ENCODE measurements around the gene LEFTY2. TPM values are rescaled to one million over a fixed set of nuclear protein-coding genes. Genes with fewer than 3 reads are reported as not detected.

LEFTY2 gene
- total and polyA plus RNA-seq, 2 donors (not counting 1 experiment from before 2014, with no cell fraction given): 0.21 TPM; not detected in 1

DNA sequence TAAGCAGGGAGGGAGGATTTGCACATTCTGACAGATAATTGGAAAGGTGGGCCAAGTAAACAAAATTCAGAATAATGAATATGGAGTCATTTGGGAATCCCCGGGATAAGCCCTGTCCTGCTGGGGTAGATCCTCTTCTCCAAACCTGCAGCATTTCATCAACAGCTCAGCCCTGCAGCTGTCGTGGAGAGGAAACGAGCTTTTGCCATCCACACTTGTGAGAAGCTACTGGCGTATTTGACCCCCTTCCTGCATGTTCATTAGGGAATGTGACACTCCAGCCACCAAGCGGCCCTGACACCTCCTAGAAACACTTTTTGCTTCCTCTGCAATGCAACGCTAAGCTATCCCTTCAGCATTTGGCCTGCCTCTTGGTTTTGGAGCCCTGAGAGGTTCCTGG, 8.0 kb upstream of the LEFTY2 start:
- ATAC-seq (ENCODE audit: low read depth) (no peak), DNase-seq (no peak)
- Histone ChIP-seq H3K27ac (ENCODE audit: low read length in 2 of 2) (no peak overlapping the region), H2AFZ (ENCODE audit: insufficient read depth, low read depth, low read length, poor library complexity, severe bottlenecking) (no peak overlapping the region), H3K9ac (ENCODE audit: low read length) (no peak overlapping the region), H3K4me1 (ENCODE audit: control insufficient read depth in 2 of 2, insufficient read depth in 2 of 2, low read length in 2 of 2) (peaks cover 8 to 11% of the 10 kb centered on the region in 2 donors), H3K9me3 (ENCODE audit: control extremely low read depth in 1 of 3, control insufficient read depth in 2 of 3, insufficient read depth in 1 of 3, low read length in 2 of 3) (no peaks in the 10 kb centered on the region), H4K20me1 (ENCODE audit: control insufficient read depth, insufficient read depth, low read length, poor library complexity, severe bottlenecking) (no peaks in the 10 kb centered on the region), H3K4me3 (ENCODE audit: control extremely low read depth in 1 of 5, extremely low read depth in 1 of 5, insufficient read depth in 1 of 5, low read depth in 2 of 5, low read length in 4 of 5) (no peak overlapping the region), H3K79me2 (ENCODE audit: control insufficient read depth, insufficient read depth, low read length) (no peaks in the 10 kb centered on the region), H3K4me2 (replicated peaks; ENCODE audit: low read depth, low read length, poor library complexity, severe bottlenecking) (no peak overlapping the region), H3K36me3 (replicated peaks in 1 of 2; ENCODE audit: control extremely low read depth in 1 of 2, control insufficient read depth in 1 of 2, extremely low read depth in 1 of 2, insufficient read depth in 2 of 2, low read length in 1 of 2) (no peaks in the 10 kb centered on the region), H3K27me3 (replicated peaks in 1 of 4; ENCODE audit: control extremely low read depth in 1 of 4, control insufficient read depth in 3 of 4, insufficient read depth in 4 of 4, low read length in 3 of 4) (peaks cover 0 to 31% (median 6%) of the 10 kb centered on the region in 4 experiments)
- CTCF ChIA-PET: interaction anchor here (0.7 kb wide), 1 partner anchor 31 kb away, joined by 5 read pairs; no protein-coding TSS in a partner anchor
- Mint-ChIP-seq H3K27me3 (peaks cover 44% of the 10 kb centered on the region), H3K9me3 (ENCODE audit: insufficient read depth) (no peaks in the 10 kb centered on the region), H3K27ac (no peak overlapping the region), H3K4me1 (peaks cover 9% of the 10 kb centered on the region), H3K4me3 (no peak overlapping the region)
- POLR2A ChIA-PET: interaction anchor here (0.6 kb wide), 1 partner anchor 175 kb away, joined by 3 read pairs; no protein-coding TSS in a partner anchor
- intact Hi-C loops (cut with micrococcal nuclease): no loop called here
- TF ChIP-seq CTCF (IDR thresholded peaks at IDR 0.05): no peak
- TF ChIP-seq EZH2 (IDR thresholded peaks at IDR 0.05; ENCODE audit: borderline replicate concordance, insufficient read depth, low read depth, low read length, poor library complexity, severe bottlenecking): no peak
- WGBS (ENCODE audit: insufficient coverage): 59% methylated on average over 5 of the region's 6 CpGs

DNA sequence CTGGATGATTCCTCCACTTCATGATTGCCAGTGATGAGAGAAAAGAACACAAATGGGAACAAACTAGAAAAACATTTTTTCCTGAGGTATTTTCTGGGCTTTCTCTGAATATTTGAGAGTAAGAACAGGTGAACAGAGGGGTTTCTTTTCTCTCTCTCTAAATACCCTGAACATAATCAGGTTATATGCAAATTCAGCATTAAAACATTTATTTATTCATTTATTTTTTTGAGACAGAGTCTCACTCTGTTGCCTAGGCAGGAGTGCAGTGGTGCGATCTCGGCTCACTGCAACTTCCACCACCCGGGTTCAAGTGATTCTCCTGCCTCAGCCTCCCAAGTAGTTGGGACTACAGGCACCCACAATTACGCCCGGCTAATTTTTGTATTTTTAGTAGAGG, 5.8 kb upstream of the LEFTY2 start:
- ChIA-PET POLR2A (no interaction called here), CTCF (no interaction called here)
- no peaks in the 10 kb centered on the region for H3K9me3 ChIP-seq (ENCODE audit: control extremely low read depth in 1 of 3, control insufficient read depth in 2 of 3, insufficient read depth in 1 of 3, low read length in 2 of 3)
- no peaks in the 10 kb centered on the region for H3K36me3 ChIP-seq (replicated peaks in 1 of 2; ENCODE audit: control extremely low read depth in 1 of 2, control insufficient read depth in 1 of 2, extremely low read depth in 1 of 2, insufficient read depth in 2 of 2, low read length in 1 of 2)
- TF ChIP-seq EZH2 (IDR thresholded peaks at IDR 0.05; ENCODE audit: borderline replicate concordance, insufficient read depth, low read depth, low read length, poor library complexity, severe bottlenecking) (no peak), CTCF (IDR thresholded peaks at IDR 0.05) (no peak)
- Mint-ChIP-seq H3K9me3 (ENCODE audit: insufficient read depth) (no peaks in the 10 kb centered on the region), H3K4me1 (peaks cover 11% of the 10 kb centered on the region), H3K27ac (no peak overlapping the region), H3K27me3 (peaks cover 35% of the 10 kb centered on the region), H3K4me3 (no peak overlapping the region)
- WGBS (ENCODE audit: insufficient coverage): no CpG with 5 or more reads among the region's 5 CpGs
- H3K27ac ChIP-seq (ENCODE audit: low read length in 2 of 2): no peak overlapping the region
- H3K4me2 ChIP-seq (replicated peaks; ENCODE audit: low read depth, low read length, poor library complexity, severe bottlenecking): no peak overlapping the region
- DNase-seq: no peak
- peaks cover 8 to 11% of the 10 kb centered on the region in 2 donors for H3K4me1 ChIP-seq (ENCODE audit: control insufficient read depth in 2 of 2, insufficient read depth in 2 of 2, low read length in 2 of 2)
- H3K9ac ChIP-seq (ENCODE audit: low read length): no peak overlapping the region
- intact Hi-C loops (cut with micrococcal nuclease): no loop called here
- ATAC-seq (ENCODE audit: low read depth): no peak
- H2AFZ ChIP-seq (ENCODE audit: insufficient read depth, low read depth, low read length, poor library complexity, severe bottlenecking): no peak overlapping the region
- no peak overlapping the region for H3K4me3 ChIP-seq (ENCODE audit: control extremely low read depth in 1 of 5, extremely low read depth in 1 of 5, insufficient read depth in 1 of 5, low read depth in 2 of 5, low read length in 4 of 5)
- H3K27me3 ChIP-seq (replicated peaks in 1 of 4; ENCODE audit: control extremely low read depth in 1 of 4, control insufficient read depth in 3 of 4, insufficient read depth in 4 of 4, low read length in 3 of 4): peaks cover 0 to 28% (median 4%) of the 10 kb centered on the region in 4 experiments
- no peaks in the 10 kb centered on the region for H3K79me2 ChIP-seq (ENCODE audit: control insufficient read depth, insufficient read depth, low read length)
- no peaks in the 10 kb centered on the region for H4K20me1 ChIP-seq (ENCODE audit: control insufficient read depth, insufficient read depth, low read length, poor library complexity, severe bottlenecking)
